Endothelial cell of umbilical vein (primary cell): Measurements from ENCODE around the gene DDX55. TPM values are rescaled to one million over a fixed set of nuclear protein-coding genes. Genes with fewer than 3 reads are reported as not detected.

Experiments used
- BruUV-seq: library from RNA; stranded (reverse); fragments of 400-500 nt; replicated peaks from 2 replicates; lab custom pipeline; 2021; lab: Mats Ljungman, UMichigan
- CTCF ChIA-PET: fragments of 300-600, 350-600 bp; sonication (Branson Sonifier 250); formaldehyde crosslinking; loops from one replicate; lab custom pipeline; 2021; ENCODE audit warnings: antibody characterized with exemption, inconsistent platforms; lab: Charles Lee
- POLR2A ChIA-PET: fragments of 300-600, 350-600 bp; sonication (Branson Sonifier 250); formaldehyde crosslinking; loops from one replicate; lab custom pipeline; 2021; ENCODE audit warnings: antibody characterized with exemption, inconsistent platforms; lab: Charles Lee
- DNase-seq: peaks from one replicate; pipeline ENCODE4 v3.0.0-alpha.2; 2011; ENCODE audit warnings: low read depth, low spot score
- FAIRE-seq: peaks from 2 replicates; lab custom pipeline; 2011; peaks lifted over from hg19 to GRCh38; lab: Jason Lieb, UNC
- H2AFZ ChIP-seq: 2 replicates; pipeline ENCODE4 v1.6.0; 2012; ENCODE audit warnings: low read depth, low read length, control low read depth, inconsistent platforms
- H3K27ac ChIP-seq: 2 replicates; pipeline ENCODE4 v1.5.1; 2011; ENCODE audit warnings: low read depth, mild to moderate bottlenecking, control low read depth, low read length, moderate library complexity; ENCODE audit not compliant: insufficient read depth
- H3K27me3 ChIP-seq, 2 experiments: 2 replicates each; pipeline versions ENCODE4 v1.6.0 to v1.6.1; 2011; ENCODE audit warnings: low read length in 2 of 2, mixed read lengths in 1 of 2; ENCODE audit not compliant: control insufficient read depth in 2 of 2, insufficient read depth in 2 of 2
- H3K36me3 ChIP-seq, 2 experiments: 2 replicates in 1 of 2; 3 replicates in 1 of 2; pipeline ENCODE4 v1.5.1; 2011; ENCODE audit warnings: low read length in 2 of 2, mild to moderate bottlenecking in 1 of 2, moderate library complexity in 1 of 2; ENCODE audit not compliant: control insufficient read depth in 2 of 2, insufficient read depth in 2 of 2; ENCODE audit errors: extremely low read depth in 1 of 2
- H3K4me1 ChIP-seq: 3 replicates; pipeline ENCODE4 v1.5.1; 2011; ENCODE audit warnings: mild to moderate bottlenecking, low read length; ENCODE audit not compliant: control insufficient read depth, insufficient read depth; ENCODE audit errors: extremely low read depth
- H3K4me2 ChIP-seq: 2 replicates; pipeline ENCODE4 v1.6.1; 2011; ENCODE audit warnings: low read length, control low read depth, mixed read lengths; ENCODE audit not compliant: insufficient read depth
- H3K4me3 ChIP-seq, 3 experiments: fragments of 200-600 bp in 1 of 3; sonication (generic), shearing (Covaris generic) in 1 of 3; replicated peaks in 1 of 3; 2 replicates each; pipeline ENCODE4 v1.5.1; 2011 to 2016; ENCODE audit warnings: control low read depth in 3 of 3, low read length in 3 of 3, mild to moderate bottlenecking in 2 of 3, inconsistent platforms in 1 of 3, low read depth in 1 of 3, moderate library complexity in 1 of 3; ENCODE audit not compliant: insufficient read depth in 1 of 3
- H3K79me2 ChIP-seq: 2 replicates; pipeline ENCODE4 v1.6.0; 2012; ENCODE audit warnings: low read length, inconsistent platforms; ENCODE audit not compliant: control insufficient read depth, insufficient read depth
- H3K9ac ChIP-seq: replicated peaks from 2 replicates; pipeline ENCODE3; 2011; ENCODE audit warnings: low read length, control low read depth; ENCODE audit not compliant: insufficient read depth; ENCODE audit errors: extremely low read depth
- H3K9me1 ChIP-seq: replicated peaks from 3 replicates; pipeline ENCODE4 v1.6.0; 2011; ENCODE audit warnings: mild to moderate bottlenecking, low read length; ENCODE audit not compliant: control insufficient read depth, insufficient read depth; ENCODE audit errors: extremely low read depth
- H3K9me3 ChIP-seq: replicated peaks from 2 replicates; pipeline ENCODE4 v1.5.1; 2012; ENCODE audit warnings: low read length, inconsistent platforms; ENCODE audit not compliant: control insufficient read depth, insufficient read depth
- H4K20me1 ChIP-seq: replicated peaks from 2 replicates; pipeline ENCODE3; 2011; ENCODE audit warnings: mild to moderate bottlenecking, low read length; ENCODE audit not compliant: control insufficient read depth, insufficient read depth; ENCODE audit errors: extremely low read depth
- CTCF ChIP-seq, 2 donors: IDR thresholded peaks; 1 replicate in 1 of 2; 2 replicates in 1 of 2; pipeline ENCODE4 v1.5.1; 2011; ENCODE audit warnings: low read length in 2 of 2, mild to moderate bottlenecking in 2 of 2, moderate library complexity in 2 of 2, control low read depth in 1 of 2, inconsistent platforms in 1 of 2, low read depth in 1 of 2; ENCODE audit not compliant: insufficient read depth in 1 of 2; ENCODE audit errors: extremely low read depth in 1 of 2
- FOS ChIP-seq: IDR thresholded peaks from 2 replicates; pipeline ENCODE4 v1.6.1; 2011; ENCODE audit warnings: mild to moderate bottlenecking, low read length, moderate library complexity, borderline replicate concordance; ENCODE audit not compliant: insufficient read depth
- GATA2 ChIP-seq: IDR thresholded peaks from 2 replicates; pipeline ENCODE4 v1.7.0; 2011; ENCODE audit warnings: low read depth, mild to moderate bottlenecking, moderate library complexity, mixed read lengths, low read length; ENCODE audit not compliant: insufficient read length, insufficient read depth
- MAX ChIP-seq: IDR thresholded peaks from 2 replicates; pipeline ENCODE4 v1.6.1; 2011; ENCODE audit not compliant: insufficient read depth, insufficient read length
- POLR2A ChIP-seq: IDR thresholded peaks from 2 replicates; pipeline ENCODE4 v1.6.1; 2012; ENCODE audit warnings: low read depth, mild to moderate bottlenecking, control low read depth, low read length
- POLR2AphosphoS5 ChIP-seq: IDR thresholded peaks from 2 replicates; pipeline ENCODE4 v1.6.1; 2012; ENCODE audit warnings: low read depth, mild to moderate bottlenecking, control low read depth, low read length, moderate library complexity; ENCODE audit not compliant: insufficient read depth
- dilution Hi-C: fragments of 300-500 bp; cut with MboI; formaldehyde crosslinking; loops from one replicate; pipeline ENCODE4 v1.15.0; 2019; ENCODE audit warnings: low sequenced_read_pairs; ENCODE audit not compliant: extremely low pct_ligation_motif_present
- intact Hi-C: fragments of 100-400 bp; cut with micrococcal nuclease; formaldehyde crosslinking; loops from one replicate; pipeline ENCODE4 v1.10.0; 2022
- polyA plus RNA-seq, 4 experiments: library from polyadenylated mRNA; depleted of rRNA in 3 of 4; stranded (reverse) in 3 of 4; unstranded in 1 of 4; fragments of >200 nt; gene quantifications; 2 replicates each; pipeline versions ENCODE4 v1.2.1 to v1.2.3, GENCODE V29; 2011 to 2012; ENCODE audit warnings: missing spikeins in 1 of 4
- total RNA-seq: library from RNA; stranded (reverse); gene quantifications from 2 replicates; pipeline ENCODE4 v1.2.3, GENCODE V29; 2021

Gene DDX55
- total and polyA plus RNA-seq, 2 donors (not counting 3 experiments of a cell fraction or from before 2014, with no cell fraction given) = 17.8 to 25.9 TPM

DNA sequence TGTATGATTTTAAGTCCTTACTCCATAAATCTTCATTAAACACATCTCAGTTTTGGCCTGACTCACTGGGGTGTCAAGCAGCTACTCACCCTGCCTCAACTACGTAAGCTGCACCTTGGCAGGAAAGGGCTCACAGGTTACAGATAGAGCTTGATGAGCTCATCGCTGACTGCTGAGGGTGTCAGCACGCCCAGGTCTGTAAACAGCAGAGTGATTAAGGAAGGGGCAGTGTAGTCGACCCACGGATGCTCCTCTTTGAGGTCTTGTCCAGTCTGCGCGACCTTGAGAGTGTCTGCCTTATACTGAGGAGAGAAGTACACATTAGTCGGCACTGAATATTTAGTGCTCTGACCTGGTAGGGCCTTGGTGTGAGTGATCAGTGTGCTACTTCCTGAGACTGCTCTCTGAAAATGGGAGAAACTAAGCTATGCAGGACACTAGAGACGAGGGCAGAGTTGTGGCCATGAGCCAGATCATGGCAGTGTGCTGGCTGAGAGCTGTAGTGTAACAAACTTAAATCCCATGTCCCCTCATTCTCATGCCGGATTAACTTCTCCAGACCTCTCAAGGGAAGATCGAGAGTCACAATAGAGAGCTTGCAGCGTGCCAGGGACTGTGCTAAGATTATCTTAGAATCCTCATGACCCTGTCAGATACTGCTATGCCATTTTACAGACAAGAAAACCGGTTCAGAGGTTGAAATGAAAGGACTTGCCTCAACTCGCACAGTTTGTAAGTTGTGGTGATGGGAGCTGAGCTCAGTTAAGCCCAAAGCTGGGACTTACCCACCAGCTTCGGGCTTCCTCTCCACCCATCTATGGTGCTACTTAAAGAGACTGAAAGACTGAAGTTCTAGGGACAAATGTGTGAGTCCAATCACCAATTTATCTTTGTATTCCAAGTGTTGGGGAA is 20.0 kb downstream of the DDX55 start:
- no peaks in the 10 kb centered on the region for H4K20me1 ChIP-seq
- no peak overlapping the region for H3K4me3 ChIP-seq
- POLR2A ChIA-PET = no interaction called here
- H3K36me3 ChIP-seq = peaks cover 33 to 35% of the 10 kb centered on the region in 2 experiments
- CTCF ChIA-PET = no interaction called here
- no peaks in the 10 kb centered on the region for H3K9me3 ChIP-seq
- no peak overlapping the region for H3K4me2 ChIP-seq
- H3K9me1 ChIP-seq = no peaks in the 10 kb centered on the region
- dilution Hi-C loops (loop anchor here (10.0 to 25.0 kb wide), 2 partner anchors 227 to 335 kb away; no protein-coding TSS in a partner anchor), intact Hi-C loops (no loop called here)
- no peak overlapping the region for H2AFZ ChIP-seq
- H3K4me1 ChIP-seq = no peaks in the 10 kb centered on the region
- no TSS peak for BruUV-seq
- no peaks in the 10 kb centered on the region for H3K27me3 ChIP-seq
- no peak overlapping the region for H3K27ac ChIP-seq
- FAIRE-seq (no peak), DNase-seq (no peak)
- no peak for TF ChIP-seq POLR2AphosphoS5
- no peak for TF ChIP-seq CTCF (IDR thresholded peaks at IDR 0.05; ENCODE audit: extremely low read depth in 1 of 2, insufficient read depth in 1 of 2, low read depth in 1 of 2, low read length in 2 of 2)
- TF ChIP-seq POLR2A = no peak
- TF ChIP-seq FOS = no peak
- no peak for TF ChIP-seq MAX
- TF ChIP-seq GATA2 = no peak
- H3K9ac ChIP-seq = no peak overlapping the region
- peaks cover 2% of the 10 kb centered on the region for H3K79me2 ChIP-seq
